CD4-positive, alpha-beta T cell treated with Interleukin-10 for 1 hour (primary cell): ENCODE data around the gene DLG2.
"Not testable (repeated sequence)": the region's sequence is repeated elsewhere in the genome, so short reads cannot be mapped to it uniquely, and the experiment has no call there.

Source experiments
- DNase-seq: peaks from one replicate; pipeline ENCODE4 v3.0.0-alpha.2; 2020

Gene DLG2

DNA sequence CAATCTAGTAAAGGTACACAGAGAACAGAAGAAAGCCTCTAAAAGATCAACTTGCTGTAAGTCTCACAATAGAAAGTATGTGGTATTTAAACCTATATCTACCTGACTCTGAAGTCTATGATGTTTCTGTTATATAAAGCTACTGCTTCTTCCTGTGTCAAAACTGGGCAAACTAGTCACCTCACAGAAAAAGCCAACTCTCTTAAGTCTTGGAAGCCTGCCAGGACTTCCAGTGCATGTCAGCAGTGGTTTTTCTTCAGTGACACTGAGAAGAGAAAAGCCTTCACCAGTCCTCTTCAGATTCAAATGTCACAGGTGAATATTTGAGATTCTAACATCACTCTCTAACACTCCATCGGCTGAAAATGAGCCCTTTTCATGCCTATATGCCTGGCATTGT is 808.0 kb downstream of the DLG2 start:
- no peak for DNase-seq

DNA sequence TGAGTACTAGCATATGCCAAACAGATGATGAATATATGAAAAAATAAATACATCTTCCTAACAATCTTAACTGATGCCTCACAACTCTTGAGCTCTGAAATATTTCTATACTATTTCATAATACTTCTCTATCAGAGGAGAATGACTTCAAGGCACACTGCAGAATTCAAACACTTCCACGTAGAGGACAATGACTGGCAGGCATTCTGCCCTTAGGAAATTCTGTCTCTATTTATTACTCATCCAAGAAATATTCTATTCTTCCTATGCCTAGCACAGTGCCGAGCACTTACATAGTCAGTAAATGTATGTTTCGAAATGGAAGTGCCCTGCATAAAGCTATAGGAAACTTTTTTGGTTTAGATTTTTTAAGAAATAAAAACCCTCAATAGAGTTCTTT is 809.1 kb downstream of the DLG2 start:
- DNase-seq = no peak

DNA sequence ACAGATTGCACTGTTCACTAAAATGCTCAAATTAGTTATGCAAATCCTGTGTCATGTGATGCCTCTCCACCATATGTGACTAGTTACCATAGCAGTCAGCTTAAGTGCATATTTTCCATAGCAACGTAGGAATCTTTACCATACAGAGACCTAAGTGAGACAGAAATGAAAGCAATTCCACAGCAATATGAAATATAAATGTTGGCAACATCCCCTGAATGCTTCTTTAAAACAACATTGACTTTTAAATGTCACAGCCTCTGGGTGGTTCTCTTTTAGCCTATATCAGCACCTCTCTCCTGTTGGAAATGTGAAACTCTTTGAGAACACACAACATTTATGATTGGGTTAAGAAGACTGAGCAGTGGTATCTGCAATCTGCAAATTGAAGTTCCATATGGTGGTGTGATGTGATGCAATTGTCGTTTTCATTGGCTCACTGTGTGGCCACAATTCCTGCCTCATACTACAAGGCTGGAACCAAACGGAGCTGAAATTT is 814.6 kb downstream of the DLG2 start:
- DNase-seq = no peak

DNA sequence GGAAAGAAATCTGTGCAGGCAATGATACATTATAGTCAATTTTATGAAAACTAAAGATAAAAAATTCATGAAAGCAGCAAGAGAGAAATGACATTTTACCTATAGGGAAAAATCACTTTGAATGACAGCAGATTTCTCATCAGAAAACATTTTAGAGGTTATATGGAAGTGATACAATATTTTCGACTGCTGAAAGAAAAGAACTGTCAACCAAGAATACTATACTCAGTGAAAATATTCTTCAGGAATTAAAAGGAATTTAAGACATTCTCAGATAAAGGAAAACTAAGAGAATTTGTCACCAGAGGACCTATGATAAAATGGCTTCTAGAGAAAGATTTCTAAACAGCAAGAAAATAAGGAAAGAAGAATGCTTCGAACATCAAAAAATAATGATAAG is 820.8 kb downstream of the DLG2 start:
- DNase-seq = no peak

DNA sequence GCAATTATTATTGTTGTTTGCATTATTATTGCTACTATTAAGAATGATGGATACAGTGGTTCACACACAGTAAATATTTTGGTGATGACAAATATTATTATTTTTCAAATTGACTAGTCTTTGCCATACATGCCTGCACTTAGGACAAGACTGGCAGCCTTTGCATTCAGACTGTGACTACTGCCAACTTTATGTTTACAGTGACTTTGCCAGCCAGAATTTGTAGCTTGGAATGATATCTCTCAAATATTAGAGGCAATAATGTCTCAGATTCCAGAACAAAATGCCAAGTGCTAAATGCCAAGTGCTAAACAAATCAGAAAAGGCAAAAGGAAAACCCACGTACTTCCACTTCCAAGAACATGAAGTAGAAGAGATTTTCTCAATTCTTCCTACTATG is 823.1 kb downstream of the DLG2 start:
- no peak for DNase-seq

DNA sequence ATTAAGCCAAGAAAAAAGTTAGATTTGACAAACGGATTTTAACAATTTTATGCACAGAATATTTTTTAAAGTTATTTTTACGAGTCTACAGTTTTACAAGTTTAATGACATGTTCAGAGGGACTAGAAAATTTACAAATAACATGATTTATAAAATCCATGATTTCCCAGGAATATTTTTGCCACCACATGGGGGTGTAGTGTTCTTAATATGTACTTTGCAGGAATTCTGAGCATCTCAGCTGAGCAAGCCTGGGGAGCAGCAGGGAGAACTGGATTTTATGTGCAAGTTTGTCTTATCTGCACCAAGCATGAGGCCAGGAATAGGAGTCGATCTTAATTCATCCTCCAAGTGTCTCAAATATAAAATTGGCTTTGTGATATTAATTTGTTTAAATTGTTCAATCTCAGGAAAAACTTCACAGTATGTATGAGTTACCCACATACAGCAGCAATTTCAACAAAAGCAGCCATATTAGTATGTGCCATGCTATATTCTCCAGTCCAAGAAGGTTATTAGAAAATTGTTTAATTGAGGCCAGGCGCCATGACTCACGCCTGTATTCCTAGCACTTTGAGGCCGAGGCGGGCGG is 826.3 kb downstream of the DLG2 start:
- DNase-seq = no peak

DNA sequence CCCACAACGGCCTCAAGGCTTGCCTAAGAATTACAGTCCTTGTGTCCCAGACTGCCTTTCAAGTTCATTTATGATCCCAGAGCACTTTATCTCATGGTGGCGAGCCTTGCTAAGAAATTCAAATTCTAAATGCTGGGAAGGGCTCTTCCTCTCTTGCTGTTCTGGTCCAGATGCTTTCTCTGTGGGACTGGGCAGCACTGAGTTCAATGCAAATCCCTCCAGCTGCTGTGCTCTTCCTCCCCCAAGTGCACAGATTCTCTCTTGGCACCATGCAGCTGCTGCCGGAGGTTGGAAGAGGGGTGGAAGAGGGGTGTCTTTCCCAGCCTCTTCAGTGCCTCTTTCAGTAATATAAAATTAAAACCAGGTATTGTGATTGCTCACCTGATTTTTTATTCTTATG is 828.0 kb downstream of the DLG2 start:
- DNase-seq = no peak

DNA sequence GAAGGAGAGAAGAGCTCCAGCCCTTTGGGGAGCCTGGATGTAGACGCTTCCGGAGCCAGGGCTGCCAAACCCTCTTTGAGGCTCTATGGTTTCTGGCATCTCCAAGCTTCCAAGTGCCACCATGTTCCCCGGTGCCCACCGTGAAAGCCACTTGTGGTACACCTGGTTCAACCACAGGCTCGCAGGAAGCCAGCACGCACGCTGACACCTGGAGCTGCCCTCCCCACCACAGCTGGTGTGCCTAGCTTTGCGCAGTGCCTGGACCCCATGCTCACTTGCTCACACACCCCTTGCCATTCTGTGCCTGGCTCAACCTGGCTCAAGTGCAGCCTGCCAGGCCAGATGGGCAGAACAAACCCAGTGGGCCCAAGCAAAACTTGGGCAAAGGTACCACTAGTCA is 831.4 kb downstream of the DLG2 start:
- DNase-seq = no peak

DNA sequence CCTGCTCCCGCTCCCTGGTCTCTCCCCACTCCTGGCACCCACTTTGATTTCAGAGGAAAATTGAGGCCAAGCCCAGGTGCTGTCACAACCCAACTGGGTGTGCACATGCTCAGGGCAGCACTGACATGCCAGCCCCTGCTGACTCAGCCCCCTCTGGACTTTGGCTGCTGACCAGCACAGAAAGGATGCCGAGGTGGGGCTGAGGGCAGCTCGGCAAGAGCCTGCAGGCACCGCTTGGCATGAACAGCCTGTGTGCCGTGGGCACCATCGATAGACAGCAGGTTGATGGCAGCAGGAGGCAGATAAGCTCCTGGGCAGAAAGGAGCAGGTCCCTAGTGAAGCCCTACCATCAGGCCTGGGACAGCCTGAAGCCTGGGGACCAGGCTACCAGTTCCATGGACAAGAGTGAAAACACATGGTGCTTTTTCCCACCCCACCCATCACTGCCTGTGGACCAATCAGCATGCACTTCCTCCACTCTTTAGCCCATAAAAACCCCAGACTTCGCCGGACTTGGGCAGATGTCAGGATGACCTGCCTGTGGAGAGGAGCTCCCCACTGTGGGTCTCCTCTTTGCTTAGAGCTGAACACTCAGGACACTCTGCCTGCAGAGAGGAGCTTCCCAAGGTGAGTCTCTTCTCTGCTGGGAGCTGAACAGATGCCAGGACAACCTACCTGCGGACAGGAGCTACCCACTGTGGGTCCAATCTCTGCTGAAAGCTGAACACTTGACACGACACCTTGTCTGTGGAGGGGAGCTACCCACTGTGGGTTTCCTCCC is 832.3 kb downstream of the DLG2 start:
- DNase-seq = no peak

DNA sequence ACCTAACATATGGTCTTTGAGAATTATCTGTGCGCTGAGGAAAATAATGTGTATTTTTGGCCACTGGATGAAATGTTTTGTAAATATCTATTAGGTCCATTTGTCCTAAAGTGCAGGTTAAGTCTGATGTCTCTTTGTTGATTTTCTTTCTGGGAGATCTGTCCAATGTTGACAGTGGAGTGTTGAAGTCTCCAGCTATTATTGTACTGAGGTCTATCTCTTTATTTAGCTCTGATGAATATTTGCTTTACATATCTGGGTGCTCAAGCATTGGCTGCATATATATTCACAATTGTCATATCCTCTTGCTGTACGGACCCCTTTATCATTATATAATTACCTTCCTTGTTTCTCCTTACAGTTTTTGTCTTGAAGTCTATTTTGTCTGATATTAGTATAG is 833.8 kb downstream of the DLG2 start:
- no peak for DNase-seq

DNA sequence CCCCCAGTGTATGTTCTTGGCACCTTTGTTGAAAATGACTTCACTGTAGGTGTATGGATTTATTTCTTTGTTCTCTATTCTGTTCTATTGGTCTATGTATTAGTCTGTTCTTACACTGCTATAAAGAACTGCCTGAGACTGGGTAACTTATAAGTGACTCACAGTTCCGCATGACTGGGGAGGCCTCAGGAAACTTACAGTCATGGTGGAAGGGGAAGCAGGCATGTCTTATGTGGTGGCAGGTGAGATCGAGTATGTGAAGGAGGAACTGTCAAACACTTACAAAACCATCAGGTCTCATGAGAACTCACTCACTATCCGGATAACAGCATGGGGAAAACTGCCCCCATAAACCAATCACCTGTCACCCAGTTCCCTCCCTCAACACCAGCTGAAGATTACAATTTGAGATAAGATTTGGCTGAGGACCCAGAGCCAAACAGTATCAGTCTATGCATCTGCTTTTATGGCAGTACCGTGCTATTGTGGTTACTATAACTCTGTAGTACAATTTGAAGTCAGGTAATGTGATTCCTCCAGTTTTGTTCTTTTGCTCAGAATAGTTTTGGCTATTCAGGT is 836.2 kb downstream of the DLG2 start:
- no peak for DNase-seq

DNA sequence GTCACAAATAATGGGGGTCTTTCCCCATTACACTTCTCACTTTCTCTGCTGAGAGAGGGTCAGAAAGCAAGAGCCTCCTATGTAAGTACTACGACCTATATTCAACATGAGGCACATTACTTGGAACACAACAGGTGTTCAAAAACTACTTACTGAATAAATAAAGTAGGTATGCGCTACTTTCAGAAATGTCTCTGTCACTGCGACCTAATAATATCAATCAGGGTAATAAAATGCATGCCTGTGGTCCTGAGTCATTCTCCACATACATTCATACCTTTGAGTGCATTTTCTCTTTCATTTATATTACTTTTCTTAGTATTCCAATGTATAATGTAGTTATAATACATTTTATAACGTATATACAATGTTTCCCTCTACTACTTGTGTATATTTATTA is 838.9 kb downstream of the DLG2 start:
- DNase-seq = no peak

DNA sequence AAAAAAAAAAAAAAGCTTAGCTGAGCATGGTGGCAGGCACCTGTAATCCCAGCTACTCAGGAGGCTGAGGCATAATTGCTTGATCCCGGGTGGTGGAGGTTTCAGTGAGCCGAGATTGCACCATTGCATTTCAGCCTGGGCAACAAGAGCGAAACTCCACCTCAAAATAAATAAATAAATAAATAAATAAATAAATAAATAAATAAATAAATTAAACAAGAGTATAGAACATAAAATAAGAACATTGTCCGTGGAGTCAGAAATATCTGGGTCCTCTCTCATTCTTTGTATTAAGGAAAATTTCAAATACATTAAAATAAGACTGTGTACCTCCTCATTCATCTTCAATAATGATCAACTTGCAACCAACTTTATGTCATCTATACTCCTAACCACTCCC is 843.0 kb downstream of the DLG2 start:
- DNase-seq = not testable (repeated sequence)

DNA sequence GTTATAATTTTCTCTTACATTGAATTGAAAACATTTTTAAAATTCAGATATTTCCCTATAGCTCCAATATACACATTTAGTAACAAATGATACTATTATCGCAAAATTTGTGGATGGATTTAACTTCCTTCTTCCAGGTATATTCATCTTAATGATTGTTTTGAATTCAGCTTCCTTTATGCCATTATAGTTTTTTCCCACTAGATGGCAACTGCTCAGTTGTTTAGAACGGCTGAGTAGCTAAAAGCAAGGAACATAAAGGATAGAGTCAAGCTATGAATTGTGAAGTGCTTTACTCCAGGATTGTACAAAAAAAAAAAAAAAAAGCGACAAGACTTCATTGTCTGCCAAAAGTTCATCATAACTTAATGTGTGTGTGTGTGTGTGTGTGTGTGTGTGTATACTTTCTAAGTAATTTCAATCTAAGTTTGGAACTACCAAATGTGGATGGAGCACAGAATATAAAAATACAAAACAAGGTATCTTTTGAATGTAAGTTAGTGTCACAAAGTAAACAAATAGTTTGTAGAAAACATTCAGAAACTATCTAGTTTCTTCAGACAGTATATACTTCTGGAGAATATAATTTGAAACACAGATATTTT is 846.4 kb downstream of the DLG2 start:
- DNase-seq = no peak

DNA sequence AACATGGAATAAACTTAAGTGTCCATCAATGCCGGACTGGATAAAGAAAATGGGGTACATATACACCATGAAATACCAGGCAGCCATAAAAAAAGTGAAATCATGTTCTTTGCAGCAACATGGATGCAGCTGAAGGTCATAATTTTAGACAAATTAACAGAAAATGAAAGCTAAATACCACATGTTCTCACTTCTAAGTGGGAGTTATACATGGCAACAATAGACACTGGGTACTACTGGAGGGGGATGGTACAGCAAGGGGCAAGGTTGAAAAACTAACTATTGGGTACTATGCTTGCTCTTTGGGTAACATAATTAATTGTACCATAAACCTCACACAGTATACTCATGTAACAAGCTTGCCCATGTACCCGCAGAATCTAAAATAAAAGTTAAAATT is 851.6 kb downstream of the DLG2 start:
- DNase-seq = no peak

DNA sequence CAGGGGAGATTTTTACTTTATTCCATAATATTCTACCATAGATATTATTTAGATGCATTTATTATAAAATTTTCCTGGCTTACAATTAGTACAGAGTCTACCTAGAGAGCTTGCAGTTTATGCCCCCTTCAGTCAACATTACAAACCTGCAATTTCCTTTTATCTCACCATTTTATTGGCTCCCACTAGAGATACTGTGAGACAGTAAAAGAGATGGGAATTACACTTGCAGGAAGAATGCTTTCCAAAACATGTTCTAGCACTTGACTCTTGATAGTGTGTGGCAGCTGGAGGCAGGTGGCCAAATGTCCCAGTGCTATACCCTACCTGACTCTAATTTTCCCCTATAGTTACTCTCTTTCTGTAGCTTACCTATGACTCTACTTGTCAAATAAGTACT is 863.2 kb downstream of the DLG2 start:
- no peak for DNase-seq

DNA sequence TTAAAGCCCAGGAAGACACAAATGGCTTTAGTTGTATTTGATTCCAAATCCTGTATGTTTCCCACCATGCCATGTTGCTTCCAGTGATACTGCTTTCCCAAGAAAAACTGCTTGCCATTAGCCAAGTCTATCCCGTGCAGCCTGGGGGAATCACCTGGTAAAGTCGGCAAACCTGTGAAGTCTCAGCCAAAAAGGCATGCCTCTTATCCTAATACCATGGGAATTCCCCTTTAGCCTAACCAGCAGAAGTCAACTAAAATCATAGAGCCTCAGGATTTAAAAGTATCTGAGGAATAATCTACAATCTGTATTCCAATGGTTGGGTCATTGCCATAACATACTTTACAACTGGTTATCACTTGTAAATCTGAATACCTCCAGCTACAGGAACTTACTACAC is 869.4 kb downstream of the DLG2 start:
- no peak for DNase-seq

DNA sequence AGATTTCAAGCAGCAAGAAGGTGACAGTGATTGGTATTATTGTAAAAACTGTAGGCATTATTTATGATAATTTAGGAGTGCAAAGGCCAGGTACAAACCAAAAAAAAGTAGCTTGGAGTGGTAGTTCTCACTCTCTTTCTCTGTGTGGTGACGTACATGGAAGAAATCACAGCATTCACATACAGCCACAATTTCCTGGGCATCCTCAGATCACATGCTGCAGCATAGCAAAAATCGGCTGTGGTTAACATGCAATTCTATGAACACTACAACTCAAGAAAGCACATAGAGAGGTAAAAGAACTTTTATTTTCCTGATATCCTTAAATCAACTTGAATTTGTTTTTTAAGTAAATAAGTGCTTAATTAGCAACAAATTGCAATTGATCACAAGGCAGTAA is 875.8 kb downstream of the DLG2 start:
- no peak for DNase-seq

DNA sequence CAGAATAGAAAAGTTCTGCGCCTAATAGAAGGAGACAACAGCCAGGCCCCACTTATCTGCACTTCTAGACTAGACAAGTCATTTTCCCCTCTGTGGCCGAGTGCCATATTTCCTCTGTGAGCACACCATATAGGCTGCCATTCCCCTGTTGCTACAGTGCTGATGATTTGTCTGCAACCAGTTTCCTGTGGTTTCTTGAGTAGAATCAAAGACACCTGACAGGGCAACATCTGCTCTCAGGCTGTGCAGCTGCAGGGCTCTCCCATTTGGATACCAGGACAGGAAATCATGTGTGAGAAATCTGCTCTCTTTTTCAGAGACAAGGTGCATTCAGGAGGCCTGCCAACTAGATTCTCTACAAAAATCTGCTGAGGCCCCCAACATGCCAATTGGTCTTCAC is 879.3 kb downstream of the DLG2 start:
- no peak for DNase-seq

DNA sequence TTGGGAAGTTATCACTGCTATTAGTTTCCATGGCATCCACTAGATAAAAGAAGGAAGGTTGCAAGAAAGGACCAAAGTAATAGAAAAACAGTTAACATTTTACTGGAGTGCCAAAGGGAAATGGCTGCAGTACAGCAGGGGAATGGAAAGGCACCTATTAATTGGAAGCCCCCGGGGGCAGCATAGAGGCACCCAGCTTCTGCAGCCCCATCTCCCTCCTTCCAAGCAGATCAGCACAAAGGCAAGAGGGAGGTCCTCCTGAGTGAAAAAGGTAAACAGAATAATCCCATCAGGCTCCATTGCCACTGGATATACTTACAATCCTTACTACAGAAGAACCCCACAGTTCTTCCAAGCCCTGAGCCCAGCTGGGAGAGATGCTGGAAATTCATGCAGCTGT is 887.1 kb downstream of the DLG2 start:
- DNase-seq = no peak

DNA sequence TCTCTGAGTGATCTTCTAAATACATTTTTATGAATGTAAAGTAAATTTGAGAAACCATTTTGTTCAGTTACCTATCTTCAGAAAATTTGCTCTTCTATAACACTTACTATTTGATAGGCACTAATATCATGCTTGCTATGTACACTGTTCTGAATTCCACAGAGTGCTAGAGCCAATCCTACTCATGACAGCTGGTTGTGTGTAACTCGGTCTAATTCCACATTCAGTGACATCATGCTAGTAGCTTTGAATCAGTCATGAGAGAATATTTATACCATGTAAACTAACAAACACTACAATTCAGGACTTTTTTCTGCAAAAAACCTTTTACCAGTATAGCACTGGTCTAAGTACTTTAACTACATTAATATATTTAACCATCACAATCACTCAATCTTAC is 902.9 kb downstream of the DLG2 start:
- DNase-seq = no peak

DNA sequence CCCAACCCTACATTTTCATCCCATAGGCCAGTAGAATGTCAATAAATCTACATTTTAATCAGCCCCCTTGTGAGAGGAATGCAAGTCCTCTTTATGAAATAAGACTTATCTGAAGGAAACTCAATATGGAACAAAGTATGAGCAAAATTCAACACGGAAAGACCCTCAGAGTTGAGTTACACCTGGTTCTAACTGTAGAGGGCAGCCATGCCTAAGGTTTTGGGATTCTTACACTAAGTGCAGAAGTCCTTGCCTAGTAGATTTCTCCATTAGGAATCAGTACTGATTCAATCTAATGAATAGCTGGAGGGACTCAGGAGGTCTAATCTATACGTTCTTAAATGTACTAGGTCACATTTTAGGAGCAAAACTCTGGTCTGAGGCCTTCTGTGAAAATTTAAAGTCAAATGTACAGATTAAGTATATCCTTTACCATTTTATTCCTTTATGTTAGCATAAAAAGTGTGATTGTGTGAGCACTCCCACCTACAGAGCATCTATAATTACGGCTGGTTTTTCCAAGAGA is 904.5 kb downstream of the DLG2 start:
- DNase-seq = no peak

DNA sequence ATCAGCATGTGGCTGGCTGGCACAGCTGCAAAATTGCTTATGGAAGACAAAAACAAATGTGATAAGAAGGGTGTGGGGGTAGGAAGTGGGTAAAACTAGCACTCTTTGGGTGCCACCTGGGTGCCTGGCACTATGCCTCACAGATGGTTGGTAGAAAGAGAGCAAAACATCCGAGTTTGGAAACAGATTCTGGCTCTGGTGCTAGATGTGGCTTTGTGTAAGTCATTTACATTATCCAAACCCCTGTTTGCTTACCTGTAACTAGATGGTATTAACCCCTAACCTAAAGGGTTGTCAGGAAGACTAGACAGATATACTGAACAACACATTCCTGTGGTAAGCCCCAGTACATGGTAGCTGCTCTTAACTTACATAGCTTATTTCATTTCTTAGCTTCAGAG is 905.6 kb downstream of the DLG2 start:
- no peak for DNase-seq
